GM23338 (cell line): ENCODE data around the gene CHCHD3.

Source experiments
- EZH2phosphoT487 ChIP-seq: fragments of 200-600 bp; sonication (generic); IDR thresholded peaks from one replicate; pipeline ENCODE4 v1.8.1; 2018; ENCODE audit warnings: antibody characterized with exemption; ENCODE audit not compliant: unreplicated experiment
- POLR2AphosphoS5 ChIP-seq: IDR thresholded peaks from 2 replicates; pipeline ENCODE4 v1.6.1; 2016; ENCODE audit warnings: antibody characterized with exemption, low read depth
- TF ChIP-seq, protein P1 (sequence below), 2 experiments: fragments of 200-600 bp in 1 of 2; sonication (generic) in 1 of 2; conservative IDR thresholded peaks; 2 replicates each; pipeline versions ENCODE4 v1.5.1 to v1.6.1; 2016 to 2017; ENCODE audit warnings: antibody characterized with exemption in 2 of 2, low read depth in 2 of 2, mild to moderate bottlenecking in 2 of 2, moderate library complexity in 1 of 2

GRCh38 chr7:132789281-132789680 lies 292.6 kb downstream of the CHCHD3 start:
- TF ChIP-seq, protein P1, sequence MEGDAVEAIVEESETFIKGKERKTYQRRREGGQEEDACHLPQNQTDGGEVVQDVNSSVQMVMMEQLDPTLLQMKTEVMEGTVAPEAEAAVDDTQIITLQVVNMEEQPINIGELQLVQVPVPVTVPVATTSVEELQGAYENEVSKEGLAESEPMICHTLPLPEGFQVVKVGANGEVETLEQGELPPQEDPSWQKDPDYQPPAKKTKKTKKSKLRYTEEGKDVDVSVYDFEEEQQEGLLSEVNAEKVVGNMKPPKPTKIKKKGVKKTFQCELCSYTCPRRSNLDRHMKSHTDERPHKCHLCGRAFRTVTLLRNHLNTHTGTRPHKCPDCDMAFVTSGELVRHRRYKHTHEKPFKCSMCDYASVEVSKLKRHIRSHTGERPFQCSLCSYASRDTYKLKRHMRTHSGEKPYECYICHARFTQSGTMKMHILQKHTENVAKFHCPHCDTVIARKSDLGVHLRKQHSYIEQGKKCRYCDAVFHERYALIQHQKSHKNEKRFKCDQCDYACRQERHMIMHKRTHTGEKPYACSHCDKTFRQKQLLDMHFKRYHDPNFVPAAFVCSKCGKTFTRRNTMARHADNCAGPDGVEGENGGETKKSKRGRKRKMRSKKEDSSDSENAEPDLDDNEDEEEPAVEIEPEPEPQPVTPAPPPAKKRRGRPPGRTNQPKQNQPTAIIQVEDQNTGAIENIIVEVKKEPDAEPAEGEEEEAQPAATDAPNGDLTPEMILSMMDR (conservative IDR thresholded peaks at IDR 0.05; ENCODE audit: low read depth in 2 of 2): peak; percentile 36 to 49
- TF ChIP-seq EZH2phosphoT487 (no peak), POLR2AphosphoS5 (no peak)
